ENCODE results near the gene EPS15. TPM values are rescaled to one million over a fixed set of nuclear protein-coding genes. Genes with fewer than 3 reads are reported as not detected.
"Not testable (repeated sequence)": the region's sequence is repeated elsewhere in the genome, so short reads cannot be mapped to it uniquely, and the experiment has no call there.

The EPS15 gene
- total RNA-seq, 3 donors from 2014 or later, result 50.0 to 85.5 (median 54.0) TPM

DNA sequence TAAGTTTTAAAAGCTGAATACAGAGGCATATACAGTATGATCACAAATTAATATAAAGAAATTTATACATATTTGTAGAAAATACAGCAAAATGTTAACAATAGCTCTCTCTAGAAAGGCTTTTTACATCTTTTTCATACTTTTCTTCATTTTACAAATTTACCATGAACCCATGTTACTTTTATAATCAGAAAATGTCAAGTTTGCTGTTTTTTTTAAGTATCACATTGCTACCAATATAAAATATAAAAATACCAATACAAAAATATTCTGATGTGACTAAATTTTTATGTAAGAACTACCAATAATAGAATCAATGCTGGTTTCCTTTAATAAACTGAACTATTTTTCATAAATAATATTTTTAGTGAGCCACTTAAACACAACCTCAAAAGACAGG lies 104.3 kb downstream of the EPS15 start:
- intact Hi-C loops (cut with DNase I, micrococcal nuclease), result no loop called here

GRCh38 chr1:51411820-51412219 lies 107.2 kb downstream of the EPS15 start:
- H3K4me1 ChIP-seq (ENCODE audit: low read depth); DNase-seq; H3K36me3 ChIP-seq (ENCODE audit: low read depth); ATAC-seq; H3K9me3 ChIP-seq; intact Hi-C loops (cut with DNase I, micrococcal nuclease); H3K4me3 ChIP-seq: not testable (repeated sequence)

More for the DNA sequence above, 104.3 kb downstream of the EPS15 start:
- TF ChIP-seq CTCF (IDR thresholded peaks at IDR 0.05), result no peak
- no peak for ATAC-seq
- no peaks in the 10 kb centered on the region for H3K9me3 ChIP-seq
- no peaks in the 10 kb centered on the region for H3K4me1 ChIP-seq (ENCODE audit: low read depth)
- H3K4me3 ChIP-seq, result no peak overlapping the region
- H3K36me3 ChIP-seq (ENCODE audit: low read depth), result no peaks in the 10 kb centered on the region
- no peak for DNase-seq

DNA sequence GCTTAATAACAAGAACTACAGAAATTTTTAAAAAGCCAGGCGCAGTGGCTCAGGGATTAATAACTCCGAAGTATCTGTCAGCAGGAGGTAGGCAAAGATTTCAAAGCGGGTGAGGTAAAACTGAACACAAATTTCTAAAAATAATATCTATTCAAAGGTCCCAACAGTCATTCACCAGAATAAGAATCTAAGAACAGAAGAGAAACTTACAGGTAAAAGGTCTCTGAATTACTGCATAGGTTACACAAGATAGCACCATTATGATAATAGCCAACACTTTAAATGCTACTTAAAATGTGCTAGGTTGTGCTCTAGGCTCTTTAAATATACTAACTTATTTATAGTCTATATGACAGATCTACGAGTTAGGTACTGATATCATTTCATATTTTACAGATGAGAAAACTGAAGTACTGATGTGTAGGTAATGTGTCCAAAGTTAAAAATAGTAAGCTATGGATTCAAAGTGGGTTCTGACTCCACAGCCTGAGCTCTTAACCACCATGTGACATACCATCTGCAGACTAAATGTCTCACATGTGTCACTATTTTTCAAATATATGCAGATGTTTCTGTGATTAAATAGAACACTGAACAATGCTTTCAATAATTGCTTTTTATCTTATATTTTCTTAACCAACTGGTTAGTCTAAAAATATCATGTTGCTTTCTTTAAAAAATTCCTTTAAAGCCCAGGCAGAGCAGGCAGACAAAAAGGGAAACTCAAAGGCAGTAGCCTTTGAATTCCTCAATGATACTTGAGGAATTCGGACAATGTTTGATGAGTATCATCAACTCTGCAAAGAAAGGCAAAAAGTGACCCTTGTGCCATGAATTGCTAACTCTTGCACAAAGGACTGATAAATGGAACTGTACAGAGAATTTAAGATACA lies 108.3 kb downstream of the EPS15 start:
- Histone ChIP-seq H3K4me1 (ENCODE audit: low read depth) (no peaks in the 10 kb centered on the region), H3K36me3 (ENCODE audit: low read depth) (no peaks in the 10 kb centered on the region), H3K4me3 (no peak overlapping the region), H3K9me3 (no peaks in the 10 kb centered on the region)
- DNase-seq (no peak), ATAC-seq (no peak)
- intact Hi-C loops (cut with DNase I, micrococcal nuclease), result no loop called here
- TF ChIP-seq CTCF (IDR thresholded peaks at IDR 0.05), result no peak

DNA sequence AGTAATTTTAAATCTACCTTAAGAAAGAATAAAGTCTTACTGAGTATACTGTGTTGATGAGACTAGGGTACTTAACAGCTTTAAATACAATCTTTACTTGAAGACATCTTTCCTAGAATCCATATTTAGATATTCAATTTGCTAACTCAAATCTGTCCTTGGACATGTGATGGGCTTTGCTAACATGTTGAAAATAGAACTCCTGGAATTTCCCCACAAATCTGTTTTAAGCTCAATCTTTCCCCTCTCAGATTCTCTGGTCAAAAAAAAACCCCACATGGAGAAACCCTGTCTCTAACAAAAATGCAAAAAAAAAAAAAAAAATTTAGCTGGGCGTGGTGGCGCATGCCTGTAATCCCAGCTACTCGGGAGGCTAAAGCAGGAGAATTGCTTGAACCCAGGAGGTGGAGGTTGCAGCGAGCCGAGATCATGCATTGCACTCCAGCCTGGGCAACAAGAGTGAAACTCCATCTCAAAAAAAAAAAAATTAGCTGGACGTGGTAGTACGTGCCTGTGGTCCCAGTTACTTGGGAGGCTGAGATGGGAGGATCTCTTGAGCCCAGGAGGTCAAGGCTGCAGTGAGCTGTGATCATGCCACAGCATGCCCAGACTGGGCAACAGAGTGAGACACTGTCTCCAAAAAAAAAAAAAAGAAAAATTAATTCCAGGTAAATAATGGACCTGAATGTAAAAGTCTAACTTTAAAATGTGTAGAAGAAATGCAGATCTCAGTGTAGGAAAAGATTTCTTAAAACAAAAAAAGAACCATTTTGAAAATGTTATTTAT lies 109.1 kb downstream of the EPS15 start:
- intact Hi-C loops (cut with DNase I, micrococcal nuclease), result not testable (repeated sequence)

DNA sequence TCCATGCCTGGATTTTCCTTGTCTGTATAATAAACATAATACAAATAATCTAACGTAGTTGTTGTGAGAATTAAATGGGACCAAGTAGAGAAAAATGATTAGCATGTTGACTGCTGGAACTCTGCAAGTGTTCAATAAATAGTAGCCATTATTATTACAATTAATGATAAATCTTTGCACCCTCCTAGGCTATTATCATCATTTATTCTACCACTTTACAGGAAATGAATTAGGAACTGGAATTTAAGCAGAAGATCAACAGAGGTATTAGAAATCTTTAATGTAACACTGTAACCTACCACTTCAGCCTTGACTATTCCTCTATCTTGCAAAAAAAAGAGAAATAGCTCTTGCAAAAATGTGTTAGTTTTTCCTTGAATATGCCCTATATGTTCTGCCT lies 126.8 kb downstream of the EPS15 start:
- intact Hi-C loops (cut with DNase I, micrococcal nuclease), result no loop called here
- TF ChIP-seq CTCF (IDR thresholded peaks at IDR 0.05), result no peak
- Histone ChIP-seq H3K4me3 (no peak overlapping the region), H3K9me3 (no peaks in the 10 kb centered on the region), H3K4me1 (ENCODE audit: low read depth) (no peaks in the 10 kb centered on the region), H3K36me3 (ENCODE audit: low read depth) (no peaks in the 10 kb centered on the region)
- ATAC-seq, result no peak
- DNase-seq, result no peak

More for the DNA sequence above, 109.1 kb downstream of the EPS15 start:
- not testable (repeated sequence) for H3K9me3 ChIP-seq; H3K4me1 ChIP-seq (ENCODE audit: low read depth); ATAC-seq; H3K4me3 ChIP-seq; H3K36me3 ChIP-seq (ENCODE audit: low read depth); DNase-seq

DNA sequence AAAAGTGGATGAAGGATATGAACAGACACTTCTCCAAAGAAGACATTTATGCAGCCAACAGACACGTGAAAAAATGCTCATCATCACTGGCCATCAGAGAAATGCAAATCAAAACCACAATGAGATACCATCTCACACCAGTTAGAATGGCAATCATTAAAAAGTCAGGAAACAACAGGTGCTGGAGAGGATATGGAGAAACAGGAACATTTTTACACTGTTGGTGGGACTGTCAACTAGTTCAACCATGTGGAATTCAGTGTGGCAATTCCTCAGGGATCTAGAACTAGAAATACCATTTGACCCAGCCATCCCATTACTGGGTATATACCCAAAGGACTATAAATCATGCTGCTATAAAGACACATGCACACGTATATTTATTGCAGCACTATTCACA lies 128.4 kb downstream of the EPS15 start:
- DNase-seq; ATAC-seq; H3K36me3 ChIP-seq (ENCODE audit: low read depth): not testable (repeated sequence)

GRCh38 chr1:51387288-51387687 lies 131.8 kb downstream of the EPS15 start:
- ATAC-seq; H3K4me3 ChIP-seq; H3K9me3 ChIP-seq; intact Hi-C loops (cut with DNase I, micrococcal nuclease); DNase-seq; H3K36me3 ChIP-seq (ENCODE audit: low read depth); H3K4me1 ChIP-seq (ENCODE audit: low read depth): not testable (repeated sequence)

More for the DNA sequence above, 128.4 kb downstream of the EPS15 start:
- intact Hi-C loops (cut with DNase I, micrococcal nuclease); H3K9me3 ChIP-seq; H3K4me3 ChIP-seq; H3K4me1 ChIP-seq (ENCODE audit: low read depth): not testable (repeated sequence)

DNA sequence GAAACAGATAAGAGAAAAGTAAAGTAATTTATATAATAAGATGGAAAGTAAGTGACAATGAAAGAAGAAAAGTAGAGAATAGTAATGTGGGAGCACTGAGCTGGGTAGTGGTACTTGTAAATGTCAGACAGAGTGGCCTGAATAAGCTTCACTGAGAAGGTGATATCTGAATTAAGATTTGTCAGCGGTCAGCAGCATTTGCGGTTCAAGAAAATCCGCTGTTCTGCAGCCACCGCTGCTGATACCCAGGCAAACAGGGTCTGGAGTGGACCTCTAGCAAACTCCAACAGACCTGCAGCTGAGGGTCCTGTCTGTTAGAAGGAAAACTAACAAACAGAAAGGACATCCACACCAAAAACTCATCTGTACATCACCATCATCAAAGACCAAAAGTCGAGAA lies 132.8 kb downstream of the EPS15 start:
- ATAC-seq; H3K4me3 ChIP-seq; intact Hi-C loops (cut with DNase I, micrococcal nuclease); H3K36me3 ChIP-seq (ENCODE audit: low read depth); DNase-seq; H3K9me3 ChIP-seq; H3K4me1 ChIP-seq (ENCODE audit: low read depth): not testable (repeated sequence)

All from mucosa of descending colon (tissue), 3 donors.